ENCODE measurements around the gene PARP15. TPM values are rescaled to one million over a fixed set of nuclear protein-coding genes. Genes with fewer than 3 reads are reported as not detected.
"Not testable (repeated sequence)": the region's sequence is repeated elsewhere in the genome, so short reads cannot be mapped to it uniquely, and the experiment has no call there.

PARP15 gene
- total and polyA plus RNA-seq, 4 donors = 2.4 to 6.1 (median 4.4) TPM

DNA sequence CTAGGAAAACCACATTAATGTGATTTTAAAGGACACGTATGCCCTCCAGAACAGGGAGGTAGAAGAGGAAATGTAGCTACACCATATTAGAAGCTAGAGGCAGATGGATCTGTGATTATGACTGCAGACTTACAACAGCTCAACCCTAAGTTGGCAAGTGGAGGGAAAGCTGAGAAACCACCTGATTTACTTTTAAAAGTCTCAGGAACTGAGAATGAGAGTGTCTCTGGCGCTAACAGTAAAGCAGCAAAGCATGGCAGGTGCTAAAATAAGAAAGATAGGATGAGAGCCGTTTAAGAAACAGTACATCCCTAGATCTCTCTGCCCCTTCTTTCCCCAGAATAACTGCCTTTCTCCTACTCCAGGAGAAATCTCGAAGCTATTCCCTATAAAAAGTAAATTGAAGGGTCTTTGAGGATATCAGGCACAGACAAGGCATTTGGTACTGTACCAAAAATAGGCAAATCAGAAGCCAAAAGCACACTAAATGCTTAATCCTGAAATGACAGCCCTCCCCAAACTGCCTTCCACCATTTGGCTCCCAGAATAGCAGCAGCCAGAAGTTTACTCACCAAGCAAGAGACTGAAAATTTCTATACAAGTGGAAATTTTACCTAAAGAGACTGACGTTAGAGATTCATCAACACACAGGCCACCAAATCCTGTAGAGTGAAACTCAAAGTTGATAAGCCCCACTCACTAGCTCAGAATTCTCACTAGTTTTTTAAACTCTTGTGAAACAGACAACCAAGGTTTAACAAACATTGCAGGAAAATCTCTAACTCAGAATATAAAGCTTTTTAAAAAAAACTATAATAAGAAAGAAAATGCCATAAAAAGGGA, 68.9 kb downstream of the PARP15 start:
- Histone ChIP-seq H3K4me3 (no peak overlapping the region), H3K4me1 (ENCODE audit: control insufficient read depth in 5 of 5, insufficient read depth in 5 of 5, low read length in 5 of 5) (no peaks in the 10 kb centered on the region), H3K27me3 (ENCODE audit: control insufficient read depth in 3 of 3, insufficient read depth in 3 of 3, low read length in 2 of 3) (peaks cover 0 to 7% (median 0%) of the 10 kb centered on the region in 3 donors), H3K36me3 (ENCODE audit: control insufficient read depth in 4 of 4, insufficient read depth in 4 of 4, low read length in 4 of 4) (no peaks in the 10 kb centered on the region), H3K9me3 (ENCODE audit: control insufficient read depth in 4 of 4, insufficient read depth in 3 of 4, low read length in 3 of 4) (no peaks in the 10 kb centered on the region), H3K9ac (ENCODE audit: insufficient read depth in 1 of 2, low read length in 2 of 2) (no peak overlapping the region), H3K27ac (ENCODE audit: low read depth in 1 of 2, low read length in 1 of 2) (peak overlapping the region in 1 of 2 donors; percentile 40)
- TF ChIP-seq, protein P1, sequence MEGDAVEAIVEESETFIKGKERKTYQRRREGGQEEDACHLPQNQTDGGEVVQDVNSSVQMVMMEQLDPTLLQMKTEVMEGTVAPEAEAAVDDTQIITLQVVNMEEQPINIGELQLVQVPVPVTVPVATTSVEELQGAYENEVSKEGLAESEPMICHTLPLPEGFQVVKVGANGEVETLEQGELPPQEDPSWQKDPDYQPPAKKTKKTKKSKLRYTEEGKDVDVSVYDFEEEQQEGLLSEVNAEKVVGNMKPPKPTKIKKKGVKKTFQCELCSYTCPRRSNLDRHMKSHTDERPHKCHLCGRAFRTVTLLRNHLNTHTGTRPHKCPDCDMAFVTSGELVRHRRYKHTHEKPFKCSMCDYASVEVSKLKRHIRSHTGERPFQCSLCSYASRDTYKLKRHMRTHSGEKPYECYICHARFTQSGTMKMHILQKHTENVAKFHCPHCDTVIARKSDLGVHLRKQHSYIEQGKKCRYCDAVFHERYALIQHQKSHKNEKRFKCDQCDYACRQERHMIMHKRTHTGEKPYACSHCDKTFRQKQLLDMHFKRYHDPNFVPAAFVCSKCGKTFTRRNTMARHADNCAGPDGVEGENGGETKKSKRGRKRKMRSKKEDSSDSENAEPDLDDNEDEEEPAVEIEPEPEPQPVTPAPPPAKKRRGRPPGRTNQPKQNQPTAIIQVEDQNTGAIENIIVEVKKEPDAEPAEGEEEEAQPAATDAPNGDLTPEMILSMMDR (IDR thresholded peaks at IDR 0.05; ENCODE audit: control extremely low read depth, extremely low read depth) = no peak
- DNase-seq (no peak), ATAC-seq (ENCODE audit: insufficient read depth, low FRiP score) (no peak)
- 51 to 89% methylated on average over 5 of the region's 5 CpGs for WGBS, 2 donors

DNA sequence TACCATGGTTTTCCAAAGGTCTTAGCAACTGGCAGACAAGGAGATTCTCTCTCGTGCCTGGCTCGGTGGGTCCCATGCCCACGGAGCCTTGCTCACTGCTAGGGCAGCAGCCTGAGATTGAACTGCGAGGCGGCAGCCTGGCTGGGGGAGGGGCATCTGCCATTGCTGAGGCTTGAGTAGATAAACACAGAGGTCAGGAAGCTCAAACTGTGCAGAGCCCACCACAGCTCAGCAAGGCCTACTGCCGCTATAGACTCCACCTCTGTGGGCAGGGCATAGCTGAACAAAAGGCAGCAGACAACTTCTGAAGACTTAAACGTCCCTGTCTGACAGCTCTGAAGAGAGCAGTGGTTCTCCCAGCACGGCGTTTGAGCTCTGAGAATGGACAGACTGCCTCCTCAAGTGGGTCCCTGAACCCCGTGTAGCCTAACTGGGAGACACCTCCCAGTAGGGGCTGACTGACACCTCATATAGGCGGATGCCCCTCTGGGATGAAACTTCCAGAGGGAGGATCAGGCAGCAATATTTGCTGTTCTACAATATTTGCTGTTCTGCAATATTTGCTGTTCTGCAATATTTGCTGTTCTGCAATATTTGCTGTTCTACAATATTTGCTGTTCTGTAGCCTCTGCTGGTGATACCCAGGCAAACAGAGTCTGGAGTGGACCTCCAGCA, 73.9 kb downstream of the PARP15 start:
- not testable (repeated sequence) for H3K9ac ChIP-seq (ENCODE audit: insufficient read depth in 1 of 2, low read length in 2 of 2); H3K4me1 ChIP-seq (ENCODE audit: control insufficient read depth in 5 of 5, insufficient read depth in 5 of 5, low read length in 5 of 5); ATAC-seq (ENCODE audit: insufficient read depth, low FRiP score); H3K27me3 ChIP-seq (ENCODE audit: control insufficient read depth in 3 of 3, insufficient read depth in 3 of 3, low read length in 2 of 3); H3K9me3 ChIP-seq (ENCODE audit: control insufficient read depth in 4 of 4, insufficient read depth in 3 of 4, low read length in 3 of 4); H3K27ac ChIP-seq (ENCODE audit: low read depth in 1 of 2, low read length in 1 of 2); H3K4me3 ChIP-seq; H3K36me3 ChIP-seq (ENCODE audit: control insufficient read depth in 4 of 4, insufficient read depth in 4 of 4, low read length in 4 of 4); DNase-seq
- WGBS, 2 donors = 66 to 86% methylated on average over 11 of the region's 11 CpGs

DNA sequence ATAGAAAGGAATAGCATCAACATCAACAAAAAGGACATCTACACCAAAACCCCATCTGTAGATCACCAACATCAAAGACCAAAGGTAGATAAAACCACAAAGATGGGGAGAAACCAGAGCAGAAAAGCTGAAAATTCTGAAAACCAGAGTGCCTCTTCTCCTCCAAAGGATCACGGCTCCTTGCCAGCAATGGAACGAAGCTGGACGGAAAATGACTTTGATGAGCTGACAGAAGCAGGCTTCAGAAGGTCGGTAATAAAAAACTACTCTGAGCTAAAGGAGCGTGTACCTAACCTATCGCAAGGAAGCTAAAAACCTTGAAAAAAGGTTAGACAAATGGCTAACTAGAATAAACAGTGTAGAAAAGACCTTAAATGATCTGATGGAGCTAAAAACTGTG, 74.5 kb downstream of the PARP15 start:
- not testable (repeated sequence) for H3K27me3 ChIP-seq (ENCODE audit: control insufficient read depth in 3 of 3, insufficient read depth in 3 of 3, low read length in 2 of 3); ATAC-seq (ENCODE audit: insufficient read depth, low FRiP score); DNase-seq; H3K9ac ChIP-seq (ENCODE audit: insufficient read depth in 1 of 2, low read length in 2 of 2); H3K4me1 ChIP-seq (ENCODE audit: control insufficient read depth in 5 of 5, insufficient read depth in 5 of 5, low read length in 5 of 5); H3K9me3 ChIP-seq (ENCODE audit: control insufficient read depth in 4 of 4, insufficient read depth in 3 of 4, low read length in 3 of 4); H3K36me3 ChIP-seq (ENCODE audit: control insufficient read depth in 4 of 4, insufficient read depth in 4 of 4, low read length in 4 of 4); H3K4me3 ChIP-seq; H3K27ac ChIP-seq (ENCODE audit: low read depth in 1 of 2, low read length in 1 of 2)
- WGBS, 2 donors = 67 to 80% methylated on average over 6 of the region's 6 CpGs

DNA sequence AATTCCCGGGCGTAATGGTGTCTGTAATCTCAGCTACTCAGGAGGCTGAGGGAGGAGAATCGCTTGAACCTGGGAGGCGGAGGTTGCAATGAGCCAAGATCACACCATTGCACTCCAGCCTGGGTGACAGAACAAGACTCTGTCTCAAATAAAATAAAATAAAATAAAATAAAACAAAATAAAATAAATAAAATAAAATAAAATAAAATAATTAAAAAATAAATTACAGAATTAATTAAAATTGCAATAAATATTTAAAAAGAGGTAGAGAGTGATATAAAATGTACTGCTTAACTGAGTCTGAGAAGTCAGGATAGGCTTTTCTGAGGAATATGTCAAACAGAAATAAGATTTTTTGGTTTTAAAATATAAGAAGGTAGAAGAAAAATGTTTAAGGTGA, 80.9 kb downstream of the PARP15 start:
- ATAC-seq (ENCODE audit: insufficient read depth, low FRiP score); H3K9ac ChIP-seq (ENCODE audit: insufficient read depth in 1 of 2, low read length in 2 of 2); H3K9me3 ChIP-seq (ENCODE audit: control insufficient read depth in 4 of 4, insufficient read depth in 3 of 4, low read length in 3 of 4); H3K27me3 ChIP-seq (ENCODE audit: control insufficient read depth in 3 of 3, insufficient read depth in 3 of 3, low read length in 2 of 3); DNase-seq; H3K4me1 ChIP-seq (ENCODE audit: control insufficient read depth in 5 of 5, insufficient read depth in 5 of 5, low read length in 5 of 5); H3K4me3 ChIP-seq; H3K27ac ChIP-seq (ENCODE audit: low read depth in 1 of 2, low read length in 1 of 2); H3K36me3 ChIP-seq (ENCODE audit: control insufficient read depth in 4 of 4, insufficient read depth in 4 of 4, low read length in 4 of 4): not testable (repeated sequence)
- WGBS, 2 donors = 95 to 98% methylated on average over 4 of the region's 4 CpGs

All from lung (tissue), 12 donors.